Testis (tissue), 3 donors: ENCODE data around the gene SPAG4. TPM values are rescaled to one million over a fixed set of nuclear protein-coding genes. Genes with fewer than 3 reads are reported as not detected.

Experiments used
- DNase-seq: peaks from one replicate; pipeline ENCODE4 v3.0.0-alpha.2; 2019
- H3K27ac ChIP-seq, 2 donors: fragments of 200-600 bp; sonication (generic); one replicate each; pipeline ENCODE4 v1.5.1; 2019
- H3K27me3 ChIP-seq: fragments of 200-600 bp; sonication (generic); one replicate; pipeline ENCODE4 v1.5.1; 2019
- H3K36me3 ChIP-seq: fragments of 200-600 bp; sonication (generic); one replicate; pipeline ENCODE4 v1.5.1; 2017; ENCODE audit warnings: low read depth; ENCODE audit errors: missing control alignments
- H3K4me1 ChIP-seq: fragments of 200-600 bp; sonication (generic); one replicate; pipeline ENCODE4 v1.5.1; 2019
- H3K4me3 ChIP-seq, 2 donors: fragments of 200-600 bp; sonication (generic); one replicate each; pipeline ENCODE4 v1.5.1; 2017 to 2019
- H3K9me3 ChIP-seq: fragments of 200-600 bp; sonication (generic); one replicate; pipeline ENCODE4 v1.5.1; 2017
- CTCF ChIP-seq, 3 experiments: fragments of 450-650 bp in 2 of 3; fragments of 200-600 bp in 1 of 3; sonication (generic) in 1 of 3; IDR thresholded peaks; one replicate each; pipeline ENCODE4 v1.5.1; 2016 to 2019; ENCODE audit warnings: antibody characterized with exemption in 3 of 3, mild to moderate bottlenecking in 2 of 3, moderate library complexity in 1 of 3
- POLR2A ChIP-seq: fragments of 450-650 bp; IDR thresholded peaks from one replicate; pipeline ENCODE4 v1.6.1; 2017; ENCODE audit warnings: antibody characterized with exemption, mild to moderate bottlenecking, moderate library complexity
- WGBS, 2 donors: methylation state at CpG; one replicate each; pipeline ENCODE4 v1.1.5; 2018; 5-methylcytosine and 5-hydroxymethylcytosine counted together
- intact Hi-C: fragments of 100-400 bp; cut with DNase I; formaldehyde crosslinking; loops from one replicate; pipeline ENCODE4 v1.15.1; 2023; ENCODE audit warnings: low total_unique reads
- polyA plus RNA-seq: library from polyadenylated mRNA; stranded (reverse); fragments of 350-450 nt; fragmentation: Illumina TruSeq; extraction: RNeasy Lipid Tissue Mini Kit (QIAGEN cat#74804); gene quantifications from one replicate; pipeline ENCODE4 v1.2.3, GENCODE V29; 2014; ENCODE audit warnings: low read depth, low replicate concordance; ENCODE audit not compliant: insufficient read depth
- total RNA-seq, 2 donors: library from RNA; depleted of rRNA; stranded (reverse); fragments of >200 nt; gene quantifications; one replicate each; pipeline ENCODE4 v1.2.3, GENCODE V29; 2016

SPAG4 gene
- total and polyA plus RNA-seq, 3 donors from 2014 or later, result 21.6 to 49.0 (median 39.0) TPM

- WGBS, 2 donors, result 87 to 89% methylated on average over 2 of the region's 2 CpGs
- TF ChIP-seq POLR2A, result no peak
- no peak for TF ChIP-seq CTCF (IDR thresholded peaks at IDR 0.05)
- no peaks in the 10 kb centered on the region for H3K9me3 ChIP-seq
- peaks cover 24% of the 10 kb centered on the region for H3K4me1 ChIP-seq
- intact Hi-C loops, result no loop called here
- no peak for DNase-seq
- H3K27me3 ChIP-seq, result no peaks in the 10 kb centered on the region
- H3K4me3 ChIP-seq, result no peak overlapping the region
- H3K27ac ChIP-seq, result no peak overlapping the region
- no peaks in the 10 kb centered on the region for H3K36me3 ChIP-seq
Measured at GRCh38 chr20:35621560-35621946, 5.9 kb downstream of the SPAG4 start.

GRCh38 chr20:35625584-35626385 is 10.2 kb downstream of the SPAG4 start:
- Histone ChIP-seq H3K9me3 (no peaks in the 10 kb centered on the region), H3K27me3 (no peaks in the 10 kb centered on the region), H3K36me3 (no peaks in the 10 kb centered on the region), H3K27ac (no peak overlapping the region), H3K4me1 (no peaks in the 10 kb centered on the region), H3K4me3 (no peak overlapping the region)
- no peak for DNase-seq
- intact Hi-C loops, result no loop called here
- TF ChIP-seq POLR2A, result no peak
- TF ChIP-seq CTCF (IDR thresholded peaks at IDR 0.05), result no peak
- 90 to 95% methylated on average over 6 of the region's 6 CpGs for WGBS, 2 donors

GRCh38 chr20:35626386-35627001 is 10.9 kb downstream of the SPAG4 start:
- no peaks in the 10 kb centered on the region for H3K36me3 ChIP-seq
- TF ChIP-seq CTCF (IDR thresholded peaks at IDR 0.05) (no peak), POLR2A (no peak)
- H3K27ac ChIP-seq, result no peak overlapping the region
- intact Hi-C loops, result no loop called here
- no peak for DNase-seq
- no peaks in the 10 kb centered on the region for H3K4me1 ChIP-seq
- H3K4me3 ChIP-seq, result no peak overlapping the region
- H3K9me3 ChIP-seq, result no peaks in the 10 kb centered on the region
- 94 to 97% methylated on average over 10 to 13 of the region's 13 CpGs for WGBS, 2 donors
- H3K27me3 ChIP-seq, result no peaks in the 10 kb centered on the region

GRCh38 chr20:35627121-35627520 is 11.5 kb downstream of the SPAG4 start:
- no peak for DNase-seq
- WGBS, 2 donors, result 91 to 95% methylated on average over 6 to 8 of the region's 8 CpGs
- Histone ChIP-seq H3K27me3 (no peaks in the 10 kb centered on the region), H3K4me3 (no peak overlapping the region), H3K36me3 (no peaks in the 10 kb centered on the region), H3K27ac (no peak overlapping the region), H3K4me1 (no peaks in the 10 kb centered on the region), H3K9me3 (no peaks in the 10 kb centered on the region)
- intact Hi-C loops, result no loop called here
- no peak for TF ChIP-seq CTCF (IDR thresholded peaks at IDR 0.05)
- TF ChIP-seq POLR2A, result no peak
